HUES6 (cell line): ENCODE results near the gene BLOC1S3.
"Not testable (repeated sequence)": the region's sequence is repeated elsewhere in the genome, so short reads cannot be mapped to it uniquely, and the experiment has no call there.

ENCODE experiments used
- H3K27ac ChIP-seq: 2 replicates; pipeline ENCODE4 v1.7.0; 2013; ENCODE audit warnings: low read depth, mild to moderate bottlenecking, low read length, inconsistent platforms
- H3K27me3 ChIP-seq: 2 replicates; pipeline ENCODE4 v1.6.1; 2013; ENCODE audit warnings: low read length; ENCODE audit not compliant: control insufficient read depth, insufficient read depth
- H3K36me3 ChIP-seq: 2 replicates; pipeline ENCODE4 v1.6.1; 2013; ENCODE audit warnings: low read length; ENCODE audit not compliant: control insufficient read depth, insufficient read depth
- H3K4me1 ChIP-seq: 2 replicates; pipeline ENCODE4 v1.6.1; 2013; ENCODE audit warnings: low read length; ENCODE audit not compliant: control insufficient read depth, insufficient read depth
- H3K4me3 ChIP-seq: 2 replicates; pipeline ENCODE4 v1.5.1; 2013; ENCODE audit warnings: low read depth, low read length
- H3K9ac ChIP-seq: one replicate; pipeline ENCODE4 v1.6.1; 2013; ENCODE audit warnings: mild to moderate bottlenecking, low read length
- H3K9me3 ChIP-seq: 2 replicates; pipeline ENCODE4 v1.6.1; 2013; ENCODE audit warnings: low read depth, low read length; ENCODE audit not compliant: control insufficient read depth, insufficient read depth

Gene BLOC1S3

GRCh38 chr19:45217957-45218334, 39.4 kb downstream of the BLOC1S3 start:
- H3K4me3 ChIP-seq, result peak overlapping the region; percentile 54

GRCh38 chr19:45218426-45218825, 39.8 kb downstream of the BLOC1S3 start:
- Histone ChIP-seq H3K27ac (no peak overlapping the region), H3K9me3 (no peaks in the 10 kb centered on the region), H3K27me3 (peaks cover 50% of the 10 kb centered on the region), H3K36me3 (no peaks in the 10 kb centered on the region), H3K4me1 (peaks cover 18% of the 10 kb centered on the region), H3K4me3 (peak overlapping the region; percentile 54), H3K9ac (no peak overlapping the region)

More at GRCh38 chr19:45217957-45218334, 39.4 kb downstream of the BLOC1S3 start:
- Histone ChIP-seq H3K9me3 (no peaks in the 10 kb centered on the region), H3K9ac (no peak overlapping the region), H3K36me3 (no peaks in the 10 kb centered on the region), H3K4me1 (peaks cover 18% of the 10 kb centered on the region), H3K27me3 (peaks cover 50% of the 10 kb centered on the region), H3K27ac (no peak overlapping the region)

- H3K27me3 ChIP-seq, result peaks cover 50% of the 10 kb centered on the region
- H3K9ac ChIP-seq, result no peak overlapping the region
These were observed 40.5 kb downstream of the BLOC1S3 start for GRCh38 chr19:45218911-45219743.

GRCh38 chr19:45222724-45223123, 44.1 kb downstream of the BLOC1S3 start:
- Histone ChIP-seq H3K4me1 (peaks cover 5% of the 10 kb centered on the region; the same call in 1 of the 2 replicates), H3K9ac (no peak overlapping the region), H3K27ac (no peak overlapping the region), H3K36me3 (no peaks in the 10 kb centered on the region), H3K27me3 (peaks cover 24% of the 10 kb centered on the region), H3K4me3 (no peak overlapping the region), H3K9me3 (no peaks in the 10 kb centered on the region)

More at GRCh38 chr19:45218911-45219743, 40.5 kb downstream of the BLOC1S3 start:
- Histone ChIP-seq H3K9me3 (no peaks in the 10 kb centered on the region), H3K27ac (no peak overlapping the region), H3K4me1 (peaks cover 18% of the 10 kb centered on the region), H3K36me3 (no peaks in the 10 kb centered on the region), H3K4me3 (no peak overlapping the region)

- Histone ChIP-seq H3K9me3 (no peaks in the 10 kb centered on the region), H3K36me3 (no peaks in the 10 kb centered on the region), H3K4me3 (no peak overlapping the region), H3K9ac (no peak overlapping the region), H3K27ac (no peak overlapping the region), H3K4me1 (no peaks in the 10 kb centered on the region), H3K27me3 (peaks cover 12% of the 10 kb centered on the region)
These were observed 45.3 kb downstream of the BLOC1S3 start for GRCh38 chr19:45223879-45224278.

- Histone ChIP-seq H3K4me1 (no peaks in the 10 kb centered on the region), H3K27ac (no peak overlapping the region), H3K36me3 (no peaks in the 10 kb centered on the region), H3K9me3 (no peaks in the 10 kb centered on the region), H3K4me3 (no peak overlapping the region), H3K9ac (no peak overlapping the region), H3K27me3 (peaks cover 7% of the 10 kb centered on the region)
These were observed 46.1 kb downstream of the BLOC1S3 start for GRCh38 chr19:45224645-45225044.

- not testable (repeated sequence) for H3K9ac ChIP-seq, H3K9me3 ChIP-seq, H3K27ac ChIP-seq, H3K4me1 ChIP-seq, H3K4me3 ChIP-seq, H3K36me3 ChIP-seq
- peaks cover 31% of the 10 kb centered on the region for H3K27me3 ChIP-seq
These were observed 50.5 kb downstream of the BLOC1S3 start for GRCh38 chr19:45229056-45229455.
